Upper lobe of left lung (tissue), 4 donors: ENCODE measurements around the gene PELI2.

Experiments used
- POLR2A ChIP-seq, 4 donors: fragments of 450-650 bp; IDR thresholded peaks; one replicate each; pipeline ENCODE4 v1.5.1; 2016 to 2017; ENCODE audit warnings: antibody characterized with exemption in 4 of 4, mild to moderate bottlenecking in 2 of 4
- POLR2AphosphoS5 ChIP-seq, 2 donors: sonication (generic); formaldehyde crosslinking; IDR thresholded peaks; one replicate each; pipeline ENCODE4 v1.5.1; 2017; ENCODE audit warnings: antibody characterized with exemption in 2 of 2
- TF ChIP-seq, protein P1 (sequence below), 6 experiments: fragments of 450-650 bp in 4 of 6; fragments of 200-600 bp in 2 of 6; sonication (generic) in 2 of 6; IDR thresholded peaks; one replicate each; pipeline ENCODE4 v1.5.1; 2016 to 2019; ENCODE audit warnings: antibody characterized with exemption in 6 of 6

GRCh38 chr14:56180754-56181542 lies 62.7 kb downstream of the PELI2 start:
- TF ChIP-seq, protein P1, sequence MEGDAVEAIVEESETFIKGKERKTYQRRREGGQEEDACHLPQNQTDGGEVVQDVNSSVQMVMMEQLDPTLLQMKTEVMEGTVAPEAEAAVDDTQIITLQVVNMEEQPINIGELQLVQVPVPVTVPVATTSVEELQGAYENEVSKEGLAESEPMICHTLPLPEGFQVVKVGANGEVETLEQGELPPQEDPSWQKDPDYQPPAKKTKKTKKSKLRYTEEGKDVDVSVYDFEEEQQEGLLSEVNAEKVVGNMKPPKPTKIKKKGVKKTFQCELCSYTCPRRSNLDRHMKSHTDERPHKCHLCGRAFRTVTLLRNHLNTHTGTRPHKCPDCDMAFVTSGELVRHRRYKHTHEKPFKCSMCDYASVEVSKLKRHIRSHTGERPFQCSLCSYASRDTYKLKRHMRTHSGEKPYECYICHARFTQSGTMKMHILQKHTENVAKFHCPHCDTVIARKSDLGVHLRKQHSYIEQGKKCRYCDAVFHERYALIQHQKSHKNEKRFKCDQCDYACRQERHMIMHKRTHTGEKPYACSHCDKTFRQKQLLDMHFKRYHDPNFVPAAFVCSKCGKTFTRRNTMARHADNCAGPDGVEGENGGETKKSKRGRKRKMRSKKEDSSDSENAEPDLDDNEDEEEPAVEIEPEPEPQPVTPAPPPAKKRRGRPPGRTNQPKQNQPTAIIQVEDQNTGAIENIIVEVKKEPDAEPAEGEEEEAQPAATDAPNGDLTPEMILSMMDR (IDR thresholded peaks at IDR 0.05), result no peak
- no peak for TF ChIP-seq POLR2A (IDR thresholded peaks at IDR 0.05)
- no peak for TF ChIP-seq POLR2AphosphoS5 (IDR thresholded peaks at IDR 0.05)
